Endothelial cell (in vitro differentiated cells): ENCODE results near the gene IMP4. TPM values are rescaled to one million over a fixed set of nuclear protein-coding genes. Genes with fewer than 3 reads are reported as not detected.
A peak's percentile ranks its signal among the peaks of the same experiment; 100 is the strongest.

Experiments
- DNase-seq: peaks from one replicate; pipeline ENCODE4 v3.0.0; 2021; ENCODE audit warnings: low spot score
- H3K27ac Mint-ChIP-seq: one replicate; pipeline ENCODE4 v1.8.0; 2021; ENCODE audit warnings: mixed read lengths, inconsistent platforms; ENCODE audit not compliant: unreplicated experiment
- H3K27me3 Mint-ChIP-seq: one replicate; pipeline ENCODE4 v1.8.0; 2021; ENCODE audit warnings: mild to moderate bottlenecking, moderate library complexity, mixed read lengths, inconsistent platforms; ENCODE audit not compliant: unreplicated experiment
- H3K36me3 Mint-ChIP-seq: one replicate; pipeline ENCODE4 v1.8.0; 2021; ENCODE audit warnings: mild to moderate bottlenecking, low read depth, mixed read lengths, inconsistent platforms; ENCODE audit not compliant: unreplicated experiment
- H3K4me1 Mint-ChIP-seq: one replicate; pipeline ENCODE4 v1.8.0; 2021; ENCODE audit warnings: mild to moderate bottlenecking, mixed read lengths, inconsistent platforms; ENCODE audit not compliant: unreplicated experiment
- H3K4me3 Mint-ChIP-seq: one replicate; pipeline ENCODE4 v1.8.0; 2021; ENCODE audit warnings: mild to moderate bottlenecking, mixed read lengths, inconsistent platforms; ENCODE audit not compliant: unreplicated experiment
- H3K9me3 Mint-ChIP-seq: one replicate; pipeline ENCODE4 v1.8.0; 2021; ENCODE audit warnings: mixed read lengths, inconsistent platforms; ENCODE audit not compliant: unreplicated experiment
- total RNA-seq: library from RNA; stranded (reverse); fragmentation: NEBNext Ultra II Directional; extraction: Animal tissue kit (Norgen Biotek cat#: 25700); gene quantifications from one replicate; pipeline ENCODE4 v1.2.1, GENCODE V29; 2021; ENCODE audit not compliant: unreplicated experiment
- TF ChIP-seq, protein P1 (sequence below): fragments of 200-600 bp; sonication (generic); IDR thresholded peaks from one replicate; pipeline ENCODE4 v1.5.0; 2021; ENCODE audit warnings: antibody characterized with exemption; ENCODE audit not compliant: unreplicated experiment

The IMP4 gene
- total RNA-seq, 1 donor from 2014 or later = 32.8 TPM

DNA sequence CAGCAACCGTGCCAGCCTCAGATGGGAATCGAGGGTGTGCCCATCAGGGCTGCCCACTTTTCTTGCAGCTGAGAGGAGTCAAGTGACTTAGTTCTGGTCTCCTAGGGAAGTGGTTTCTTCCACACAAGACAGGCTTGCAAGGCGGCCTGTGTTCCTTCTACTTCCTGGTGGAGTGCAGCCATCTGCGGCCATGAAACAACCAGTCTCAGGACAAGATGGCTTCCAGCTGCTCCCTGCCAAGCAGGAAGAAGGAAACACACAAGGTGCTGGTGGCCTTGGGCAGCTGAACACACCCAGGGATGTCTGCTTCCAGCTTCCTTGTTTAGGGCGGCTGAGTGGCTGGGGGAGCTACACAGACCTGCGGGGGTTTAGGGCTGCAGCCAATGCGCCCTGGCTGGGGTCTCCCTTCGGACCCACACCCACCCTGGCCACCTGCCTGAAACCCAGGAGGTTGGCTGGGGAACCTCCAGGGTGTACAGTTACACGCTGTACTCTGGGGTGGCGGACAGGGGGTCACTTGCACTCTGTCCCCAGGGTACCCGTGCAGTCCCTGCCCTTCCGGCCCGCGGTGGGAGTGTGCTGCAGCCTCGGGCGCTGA is 47.9 kb downstream of the IMP4 start:
- Mint-ChIP-seq H3K27me3 (peaks cover 9% of the 10 kb centered on the region), H3K4me3 (peak overlapping the region; percentile 84), H3K9me3 (no peaks in the 10 kb centered on the region), H3K4me1 (peaks cover 8% of the 10 kb centered on the region), H3K36me3 (peaks cover 4% of the 10 kb centered on the region), H3K27ac (no peak overlapping the region)
- no peak for DNase-seq
- TF ChIP-seq, protein P1, sequence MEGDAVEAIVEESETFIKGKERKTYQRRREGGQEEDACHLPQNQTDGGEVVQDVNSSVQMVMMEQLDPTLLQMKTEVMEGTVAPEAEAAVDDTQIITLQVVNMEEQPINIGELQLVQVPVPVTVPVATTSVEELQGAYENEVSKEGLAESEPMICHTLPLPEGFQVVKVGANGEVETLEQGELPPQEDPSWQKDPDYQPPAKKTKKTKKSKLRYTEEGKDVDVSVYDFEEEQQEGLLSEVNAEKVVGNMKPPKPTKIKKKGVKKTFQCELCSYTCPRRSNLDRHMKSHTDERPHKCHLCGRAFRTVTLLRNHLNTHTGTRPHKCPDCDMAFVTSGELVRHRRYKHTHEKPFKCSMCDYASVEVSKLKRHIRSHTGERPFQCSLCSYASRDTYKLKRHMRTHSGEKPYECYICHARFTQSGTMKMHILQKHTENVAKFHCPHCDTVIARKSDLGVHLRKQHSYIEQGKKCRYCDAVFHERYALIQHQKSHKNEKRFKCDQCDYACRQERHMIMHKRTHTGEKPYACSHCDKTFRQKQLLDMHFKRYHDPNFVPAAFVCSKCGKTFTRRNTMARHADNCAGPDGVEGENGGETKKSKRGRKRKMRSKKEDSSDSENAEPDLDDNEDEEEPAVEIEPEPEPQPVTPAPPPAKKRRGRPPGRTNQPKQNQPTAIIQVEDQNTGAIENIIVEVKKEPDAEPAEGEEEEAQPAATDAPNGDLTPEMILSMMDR = no peak

DNA sequence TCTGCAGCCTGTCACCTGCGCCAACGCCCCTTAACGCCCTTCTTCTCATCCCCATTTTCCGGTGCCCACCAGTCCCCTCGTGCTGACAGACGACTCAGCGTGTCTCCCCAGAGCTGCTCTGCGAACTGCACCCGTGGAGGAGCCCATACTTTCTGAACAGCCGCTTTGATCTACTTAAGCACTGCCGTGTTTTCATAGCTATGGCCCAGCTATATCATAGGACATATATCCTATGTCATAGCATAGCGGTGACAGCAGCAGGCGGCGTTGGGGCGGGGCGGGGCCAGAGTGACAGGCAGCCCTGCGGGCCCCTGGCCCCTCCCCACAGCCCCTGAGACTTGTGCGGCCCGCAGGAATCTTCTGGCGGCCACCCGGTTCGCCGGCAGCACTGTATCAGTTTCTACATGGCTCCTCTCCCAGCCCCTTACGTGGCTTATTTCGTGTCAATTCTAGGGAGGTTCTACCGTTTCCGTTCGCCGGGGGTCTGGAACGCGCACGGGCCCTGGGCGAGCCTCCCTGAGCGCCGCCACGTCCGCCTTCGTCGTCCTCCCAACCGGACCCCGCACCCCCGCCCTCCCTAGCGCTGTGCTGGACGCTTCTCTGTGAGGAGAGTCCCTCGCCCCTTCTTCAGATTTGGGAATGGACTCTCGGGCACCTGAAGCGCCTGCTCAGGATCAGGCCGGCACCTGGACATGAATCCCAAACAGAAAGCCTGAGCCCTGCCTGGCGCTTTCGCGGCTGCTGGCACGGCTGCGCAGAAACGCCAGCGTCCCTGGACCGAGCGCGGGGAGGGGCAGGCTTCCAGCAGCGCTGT is 48.6 kb downstream of the IMP4 start:
- Mint-ChIP-seq H3K27ac (no peak overlapping the region), H3K4me1 (peaks cover 8% of the 10 kb centered on the region), H3K4me3 (peak overlapping the region; percentile 84), H3K27me3 (peaks cover 9% of the 10 kb centered on the region), H3K36me3 (peaks cover 4% of the 10 kb centered on the region), H3K9me3 (no peaks in the 10 kb centered on the region)
- DNase-seq = peak; percentile 72
- TF ChIP-seq, protein P1 = no peak

DNA sequence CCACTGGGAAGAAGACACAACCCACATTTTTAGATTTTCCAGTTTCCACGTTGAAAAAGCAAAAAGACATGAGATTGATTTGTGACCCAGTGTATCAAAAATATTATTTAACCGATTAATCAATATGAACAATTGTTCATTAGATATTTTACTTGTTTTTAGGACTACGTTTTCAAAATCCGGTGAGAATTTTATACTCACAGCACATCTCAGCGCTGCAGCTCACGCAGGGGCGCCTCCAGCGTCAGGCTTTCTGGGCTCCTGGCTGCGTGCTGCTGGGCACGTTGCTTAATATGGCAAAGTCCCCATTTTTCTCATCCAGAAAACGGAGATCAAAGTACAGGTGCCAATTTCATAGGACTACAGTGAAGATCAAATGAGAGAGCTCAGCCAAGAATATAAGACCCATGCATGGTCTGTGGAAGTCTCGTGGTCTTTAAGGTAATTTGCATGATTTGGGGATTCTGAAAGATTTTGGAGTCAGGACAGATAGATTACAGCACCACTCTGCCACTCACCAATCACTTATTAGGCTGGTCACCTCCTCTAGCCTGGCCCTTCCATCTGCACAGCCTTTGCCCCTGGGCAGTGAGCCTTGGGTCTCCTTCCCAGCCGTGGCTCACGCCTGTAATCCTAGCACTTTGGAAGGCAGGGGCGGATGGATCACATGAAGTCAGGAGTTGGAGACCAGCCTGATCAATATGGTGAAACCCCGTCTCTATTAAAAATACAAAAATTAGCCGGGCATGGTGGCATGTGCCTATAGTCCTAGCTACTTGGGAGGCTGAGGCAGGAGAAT is 49.4 kb downstream of the IMP4 start:
- H3K4me3 Mint-ChIP-seq = peak overlapping the region; percentile 84
- H3K36me3 Mint-ChIP-seq = peaks cover 4% of the 10 kb centered on the region
- peaks cover 6% of the 10 kb centered on the region for H3K27me3 Mint-ChIP-seq
- H3K27ac Mint-ChIP-seq = peak overlapping the region; percentile 36
- H3K4me1 Mint-ChIP-seq = peaks cover 8% of the 10 kb centered on the region
- no peak for DNase-seq
- H3K9me3 Mint-ChIP-seq = no peaks in the 10 kb centered on the region
- TF ChIP-seq, protein P1 = no peak

DNA sequence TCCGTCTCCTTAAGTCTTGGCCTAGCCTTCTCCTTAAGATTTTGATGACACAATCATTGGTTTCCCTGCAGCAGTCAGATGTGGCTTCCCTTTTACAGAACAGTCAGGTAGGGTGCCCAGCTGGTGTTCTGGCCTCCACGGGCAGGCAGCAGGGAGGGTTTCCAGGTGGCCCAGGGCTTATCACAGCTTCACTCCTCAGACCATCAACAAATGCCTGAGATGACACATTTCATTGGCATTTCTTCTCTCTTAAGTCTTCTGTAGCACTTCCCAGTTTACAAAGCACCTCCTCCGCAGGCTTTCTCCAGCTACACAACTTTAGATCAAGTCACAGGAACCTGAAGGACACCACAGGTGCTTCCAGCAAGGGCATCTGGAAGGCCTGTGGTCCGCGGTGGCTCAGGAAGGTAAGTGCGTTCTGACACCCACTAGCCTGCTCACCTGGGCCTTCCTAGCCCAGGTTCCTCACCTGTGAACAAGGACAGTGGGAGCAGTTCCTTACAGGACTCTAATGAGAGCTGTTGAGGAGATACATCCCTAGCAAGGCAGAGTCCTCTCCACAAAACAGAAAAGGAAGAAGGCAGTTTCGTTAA is 50.7 kb downstream of the IMP4 start:
- TF ChIP-seq, protein P1 = no peak
- Mint-ChIP-seq H3K27ac (no peak overlapping the region), H3K27me3 (peaks cover 6% of the 10 kb centered on the region), H3K9me3 (no peaks in the 10 kb centered on the region), H3K4me1 (peaks cover 8% of the 10 kb centered on the region), H3K4me3 (no peak overlapping the region), H3K36me3 (peaks cover 4% of the 10 kb centered on the region)
- no peak for DNase-seq

Other genes starting within 250 kb of the IMP4 start
- gene POTEF, start 213.7 kb upstream of the IMP4 start, total RNA-seq = 1.1 TPM
- 20.4 TPM for gene CCDC74B, start 197.8 kb upstream of the IMP4 start, total RNA-seq
- 65.6 TPM for gene SMPD4, start 161.3 kb upstream of the IMP4 start, total RNA-seq
- gene MZT2B, start 160.6 kb upstream of the IMP4 start, total RNA-seq = 152 TPM
- not detected for gene TUBA3E, start 144.5 kb upstream of the IMP4 start, total RNA-seq
- gene PTPN18, start 13.2 kb downstream of the IMP4 start, total RNA-seq = 16.3 TPM
- 0.15 TPM for gene POTEI, start 166.4 kb downstream of the IMP4 start, total RNA-seq
- not detected for gene CFC1B, start 178.3 kb downstream of the IMP4 start, total RNA-seq